Measurements from ENCODE around the gene MEN1.

The MEN1 gene

GRCh38 chr11:64837887-64838351, 27.6 kb upstream of the MEN1 start (continued):
- TF ChIP-seq ZNF555 (tag by site-specific recombination; conservative IDR thresholded peaks at IDR 0.05) (no peak), SCRT1 (tag by site-specific recombination; IDR thresholded peaks at IDR 0.05; ENCODE audit: borderline replicate concordance) (no peak), ZNF677 (tag by site-specific recombination; IDR thresholded peaks at IDR 0.05) (no peak), ZNF146 (tag by site-specific recombination; IDR thresholded peaks at IDR 0.05) (no peak)

- POLR2A ChIA-PET, result interaction anchor here (3.1 kb wide), 1 partner anchor 58 kb away, joined by 11 read pairs; the partner anchor contains the start of gene SF1
- no peak for TF ChIP-seq ZNF501 (tag by site-specific recombination; IDR thresholded peaks at IDR 0.05)
- TF ChIP-seq ZNF623 (tag by site-specific recombination; IDR thresholded peaks at IDR 0.05), result no peak
- CTCF ChIA-PET, result interaction anchor here (0.6 kb wide), 1 partner anchor 222 kb away, joined by 3 read pairs; the partner anchor contains the start of gene NAALADL1
Measured at GRCh38 chr11:64836448-64837072, 26.2 kb upstream of the MEN1 start.

GRCh38 chr11:64835616-64836447, 25.5 kb upstream of the MEN1 start:
- POLR2A ChIA-PET, result interaction anchor here (3.1 kb wide), 1 partner anchor 57 kb away, joined by 11 read pairs; the partner anchor contains the start of gene SF1
- H3K27ac ChIP-seq (ENCODE audit: extremely low read depth, low read depth, low read length), result no peak overlapping the region
- H3K36me3 ChIP-seq (ENCODE audit: control insufficient read depth in 2 of 2, insufficient read depth in 1 of 2, low read length in 2 of 2), result peaks cover 0 to 24% of the 10 kb centered on the region in 2 experiments; a peak in 1 of 3 replicates
- H3K4me1 ChIP-seq (ENCODE audit: control insufficient read depth, insufficient read depth, low read length), result no peaks in the 10 kb centered on the region
- H3K4me3 ChIP-seq (ENCODE audit: low read depth, low read length), result no peak overlapping the region
- TF ChIP-seq ZNF544 (tag by site-specific recombination; IDR thresholded peaks at IDR 0.05) (no peak), ELK4 (IDR thresholded peaks at IDR 0.05; ENCODE audit: borderline replicate concordance, low read depth, low read length) (no peak), FEZF1 (tag by site-specific recombination; IDR thresholded peaks at IDR 0.05) (no peak)
- CTCF ChIA-PET, result interaction anchor here (0.5 to 1.1 kb wide), 4 partner anchors 9 to 326 kb away, joined by 3 to 5 read pairs (median 4); partner anchors contain the start of gene NAALADL1
- no peaks in the 10 kb centered on the region for H3K9me3 ChIP-seq (ENCODE audit: control insufficient read depth, insufficient read depth, low read depth, low read length)

More at GRCh38 chr11:64836448-64837072, 26.2 kb upstream of the MEN1 start:
- no peak overlapping the region for H3K27ac ChIP-seq (ENCODE audit: extremely low read depth, low read depth, low read length)
- H3K4me1 ChIP-seq (ENCODE audit: control insufficient read depth, insufficient read depth, low read length), result no peaks in the 10 kb centered on the region
- H3K9me3 ChIP-seq (ENCODE audit: control insufficient read depth, insufficient read depth, low read depth, low read length), result no peaks in the 10 kb centered on the region
- H3K36me3 ChIP-seq (ENCODE audit: control insufficient read depth in 2 of 2, insufficient read depth in 1 of 2, low read length in 2 of 2), result peaks cover 0 to 20% of the 10 kb centered on the region in 2 experiments; a peak in 1 of 3 replicates
- no peak overlapping the region for H3K4me3 ChIP-seq (ENCODE audit: low read depth, low read length)

GRCh38 chr11:64834723-64835615, 24.6 kb upstream of the MEN1 start:
- Histone ChIP-seq H3K4me3 (ENCODE audit: low read depth, low read length) (no peak overlapping the region), H3K9me3 (ENCODE audit: control insufficient read depth, insufficient read depth, low read depth, low read length) (no peaks in the 10 kb centered on the region), H3K27ac (ENCODE audit: extremely low read depth, low read depth, low read length) (no peak overlapping the region), H3K4me1 (ENCODE audit: control insufficient read depth, insufficient read depth, low read length) (no peaks in the 10 kb centered on the region), H3K36me3 (ENCODE audit: control insufficient read depth in 2 of 2, insufficient read depth in 1 of 2, low read length in 2 of 2) (peaks cover 0 to 24% of the 10 kb centered on the region in 2 experiments; a peak in 1 of 3 replicates)
- ChIA-PET CTCF (interaction anchor here (0.5 to 1.1 kb wide), 6 partner anchors 8 to 414 kb away, joined by 3 to 5 read pairs (median 3); no protein-coding TSS in a partner anchor), POLR2A (interaction anchor here (0.6 to 3.1 kb wide), 3 partner anchors 9 to 855 kb away, joined by 3 to 11 read pairs (median 4); partner anchors contain the start of genes CDC42BPG and SF1)
- TF ChIP-seq ZNF513 (tag by site-specific recombination; IDR thresholded peaks at IDR 0.05) (no peak), RBAK (tag by site-specific recombination; IDR thresholded peaks at IDR 0.05) (no peak), ZBTB10 (tag by site-specific recombination; IDR thresholded peaks at IDR 0.05) (no peak), ZNF112 (tag by site-specific recombination; IDR thresholded peaks at IDR 0.05) (no peak), ZNF521 (tag by site-specific recombination; IDR thresholded peaks at IDR 0.05) (no peak), ZNF366 (tag by site-specific recombination; conservative IDR thresholded peaks at IDR 0.05) (no peak), ZNF785 (tag by site-specific recombination; IDR thresholded peaks at IDR 0.05) (no peak), KLF1 (tag by site-specific recombination; IDR thresholded peaks at IDR 0.05) (no peak), ZNF488 (tag by site-specific recombination; IDR thresholded peaks at IDR 0.05) (no peak)

All from HEK293 (cell line).